Panc1 (cell line): ENCODE results near the gene RNF175.

ENCODE experiments used
- POLR2AphosphoS5 ChIP-seq: IDR thresholded peaks from 2 replicates; pipeline ENCODE4 v1.6.1; 2012; ENCODE audit warnings: mild to moderate bottlenecking, low read depth, low read length, moderate library complexity
- SIN3A ChIP-seq: IDR thresholded peaks from 2 replicates; pipeline ENCODE4 v1.6.1; 2012; ENCODE audit warnings: low read depth, mild to moderate bottlenecking, low read length, moderate library complexity, borderline replicate concordance; ENCODE audit not compliant: insufficient read depth
- TCF7L2 ChIP-seq: IDR thresholded peaks from 2 replicates; pipeline ENCODE4 v1.6.1; 2011; ENCODE audit warnings: mild to moderate bottlenecking, low read depth, low read length, inconsistent platforms
- TF ChIP-seq, protein P1 (sequence below): fragments of 450-650 bp; IDR thresholded peaks from 2 replicates; pipeline ENCODE4 v1.5.1; 2017; ENCODE audit warnings: mild to moderate bottlenecking

DNA sequence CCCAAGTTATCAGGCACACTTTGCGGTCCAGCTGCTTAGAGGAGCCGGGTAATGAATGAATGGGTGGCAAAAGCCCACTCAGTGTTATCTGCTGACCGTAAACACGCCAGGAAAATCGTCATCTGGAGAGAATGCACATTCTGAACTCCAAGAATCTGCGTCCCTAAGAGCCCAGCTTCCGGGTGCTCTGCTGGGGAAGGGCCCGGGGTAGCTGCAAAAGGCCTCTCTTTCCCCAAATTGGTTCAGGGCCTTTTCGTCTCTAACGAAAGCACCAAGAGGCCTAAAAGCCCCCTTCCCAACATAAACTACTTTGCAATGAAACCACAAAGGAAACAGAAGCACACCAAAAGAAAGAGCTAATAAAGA, 30.7 kb upstream of the RNF175 start:
- TF ChIP-seq, protein P1, sequence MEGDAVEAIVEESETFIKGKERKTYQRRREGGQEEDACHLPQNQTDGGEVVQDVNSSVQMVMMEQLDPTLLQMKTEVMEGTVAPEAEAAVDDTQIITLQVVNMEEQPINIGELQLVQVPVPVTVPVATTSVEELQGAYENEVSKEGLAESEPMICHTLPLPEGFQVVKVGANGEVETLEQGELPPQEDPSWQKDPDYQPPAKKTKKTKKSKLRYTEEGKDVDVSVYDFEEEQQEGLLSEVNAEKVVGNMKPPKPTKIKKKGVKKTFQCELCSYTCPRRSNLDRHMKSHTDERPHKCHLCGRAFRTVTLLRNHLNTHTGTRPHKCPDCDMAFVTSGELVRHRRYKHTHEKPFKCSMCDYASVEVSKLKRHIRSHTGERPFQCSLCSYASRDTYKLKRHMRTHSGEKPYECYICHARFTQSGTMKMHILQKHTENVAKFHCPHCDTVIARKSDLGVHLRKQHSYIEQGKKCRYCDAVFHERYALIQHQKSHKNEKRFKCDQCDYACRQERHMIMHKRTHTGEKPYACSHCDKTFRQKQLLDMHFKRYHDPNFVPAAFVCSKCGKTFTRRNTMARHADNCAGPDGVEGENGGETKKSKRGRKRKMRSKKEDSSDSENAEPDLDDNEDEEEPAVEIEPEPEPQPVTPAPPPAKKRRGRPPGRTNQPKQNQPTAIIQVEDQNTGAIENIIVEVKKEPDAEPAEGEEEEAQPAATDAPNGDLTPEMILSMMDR, result no peak
- no peak for TF ChIP-seq POLR2AphosphoS5
- no peak for TF ChIP-seq TCF7L2
- TF ChIP-seq SIN3A, result no peak
